Stimulated activated naive CD8-positive, alpha-beta T cell treated with anti-CD3 and anti-CD28 coated beads, Interleukin-15, Interleukin-2, amounts not matched to agents 100 ng/mL and 50 ng/mL, for 24 hours (primary cell): ENCODE results near the gene MYO1E.

Experiments used
- H3K27ac Mint-ChIP-seq: one replicate; pipeline ENCODE4 v1.8.0; 2021; ENCODE audit warnings: mild to moderate bottlenecking, mixed read lengths
- H3K27me3 Mint-ChIP-seq: one replicate; pipeline ENCODE4 v1.8.0; 2021; ENCODE audit warnings: mixed read lengths
- H3K36me3 Mint-ChIP-seq: one replicate; pipeline ENCODE4 v1.8.0; 2021; ENCODE audit warnings: low read depth, mixed read lengths
- H3K4me1 Mint-ChIP-seq: one replicate; pipeline ENCODE4 v1.8.0; 2021; ENCODE audit warnings: low read depth, mixed read lengths
- H3K4me3 Mint-ChIP-seq: one replicate; pipeline ENCODE4 v1.8.0; 2021; ENCODE audit warnings: mild to moderate bottlenecking, mixed read lengths
- H3K9me3 Mint-ChIP-seq: one replicate; pipeline ENCODE4 v1.8.0; 2021; ENCODE audit warnings: mixed read lengths

MYO1E gene

GRCh38 chr15:59099162-59099685 is 273.4 kb downstream of the MYO1E start:
- H3K4me3 Mint-ChIP-seq, result no peak overlapping the region
- H3K27ac Mint-ChIP-seq, result no peak overlapping the region
- H3K36me3 Mint-ChIP-seq, result peaks cover 16% of the 10 kb centered on the region
- no peaks in the 10 kb centered on the region for H3K9me3 Mint-ChIP-seq
- H3K4me1 Mint-ChIP-seq, result peaks cover 16% of the 10 kb centered on the region
- no peaks in the 10 kb centered on the region for H3K27me3 Mint-ChIP-seq

- Mint-ChIP-seq H3K9me3 (no peaks in the 10 kb centered on the region), H3K36me3 (peaks cover 26% of the 10 kb centered on the region), H3K27me3 (no peaks in the 10 kb centered on the region), H3K4me3 (no peak overlapping the region), H3K27ac (no peak overlapping the region), H3K4me1 (peaks cover 13% of the 10 kb centered on the region)
Observed at GRCh38 chr15:59096429-59096828, 276.2 kb downstream of the MYO1E start.

- H3K4me1 Mint-ChIP-seq, result peaks cover 7% of the 10 kb centered on the region
- no peak overlapping the region for H3K27ac Mint-ChIP-seq
- H3K27me3 Mint-ChIP-seq, result no peaks in the 10 kb centered on the region
- H3K9me3 Mint-ChIP-seq, result no peaks in the 10 kb centered on the region
- no peak overlapping the region for H3K4me3 Mint-ChIP-seq
- H3K36me3 Mint-ChIP-seq, result peaks cover 36% of the 10 kb centered on the region
Observed at GRCh38 chr15:59094077-59094476, 278.6 kb downstream of the MYO1E start.

DNA sequence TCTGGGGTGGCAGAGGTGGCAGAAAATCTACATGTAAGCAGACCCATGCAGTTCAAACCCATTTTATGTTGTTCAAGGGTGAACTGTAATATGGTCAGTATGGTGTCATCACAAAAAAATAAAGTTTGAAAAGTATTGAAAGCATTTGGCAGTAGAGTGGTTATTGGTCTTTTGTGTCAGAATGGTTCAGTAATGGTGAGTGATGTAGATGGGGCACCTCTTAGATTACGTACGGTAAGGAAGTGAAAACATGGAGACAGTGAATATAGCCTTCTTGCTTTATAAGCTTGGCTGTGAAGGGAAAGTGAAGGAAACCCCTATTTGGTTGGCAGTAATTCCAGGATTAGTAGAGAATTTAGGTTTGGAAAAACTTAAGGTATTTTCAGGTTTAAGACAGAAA is 284.9 kb downstream of the MYO1E start:
- no peak overlapping the region for H3K27ac Mint-ChIP-seq
- H3K9me3 Mint-ChIP-seq, result no peaks in the 10 kb centered on the region
- H3K36me3 Mint-ChIP-seq, result peaks cover 45% of the 10 kb centered on the region
- H3K4me1 Mint-ChIP-seq, result no peaks in the 10 kb centered on the region
- no peaks in the 10 kb centered on the region for H3K27me3 Mint-ChIP-seq
- H3K4me3 Mint-ChIP-seq, result no peak overlapping the region
